Right cardiac atrium (tissue), 5 donors: ENCODE data around the gene HOXB8. TPM values are rescaled to one million over a fixed set of nuclear protein-coding genes. Genes with fewer than 3 reads are reported as not detected.

ENCODE experiments used
- microRNA-seq, 2 donors: library from miRNA; unstranded; fragments of <30 nt; microRNA quantifications; one replicate each; pipeline ENCODE4 v1.2.0, GENCODE V29; 2020 to 2021
- polyA plus RNA-seq: library from polyadenylated mRNA; stranded (reverse); fragments of 200-250 nt; gene quantifications from one replicate; pipeline ENCODE4 v1.2.3, GENCODE V29; 2013
- total RNA-seq, 4 donors: library from RNA; stranded (reverse); fragmentation: NEBNext Ultra II Directional; extraction: Animal tissue kit (Norgen Biotek cat#: 25700); gene quantifications; one replicate each; pipeline ENCODE4 v1.2.1, GENCODE V29; 2021
- donor health status: healthy with polysubstance abuse.
- donor health status: DM: no; HTN: yes; CAD: no.
- donor health status: DM: no; HTN: no; CAD: no.
- donor health status: DM: no; HTN: yes; CAD: no; lungs with severe emphysema.
- donor health status: DM: yes; HTN: yes; CAD: no.

The HOXB8 gene
- total and polyA plus RNA-seq, 5 donors: not detected

Small RNAs within 50 kb of the gene (microRNA-seq; reads per million reads assigned to microRNA genes)
- gene MIR196A1: 0 reads per million in 2 donors

Other genes with a start within 250 kb of the HOXB8 start
- gene SKAP1, start 185.1 kb downstream of the HOXB8 start, total RNA-seq: under 1 TPM in 3 of 4 donors, not detected in 1; 0.38 to 0.77 (median 0.54) TPM
- gene SKAP1, start 185.1 kb downstream of the HOXB8 start, polyA plus RNA-seq: 0.54 TPM
- gene HOXB1, start 84.3 kb downstream of the HOXB8 start, total RNA-seq: not detected
- not detected for gene HOXB1, start 84.3 kb downstream of the HOXB8 start, polyA plus RNA-seq
- 1 to 10 TPM; 2.4 to 9.9 (median 6.0) TPM for gene HOXB2, start 70.2 kb downstream of the HOXB8 start, total RNA-seq
- 5.5 TPM for gene HOXB2, start 70.2 kb downstream of the HOXB8 start, polyA plus RNA-seq
- gene HOXB4, start 36.9 kb downstream of the HOXB8 start, total RNA-seq: 1 to 10 TPM in 1 of 4 donors, under 1 TPM in 3; 0.38 to 1.1 (median 0.52) TPM
- 1.1 TPM for gene HOXB4, start 36.9 kb downstream of the HOXB8 start, polyA plus RNA-seq
- 1 to 10 TPM; 1.2 to 2.3 (median 2.2) TPM for gene HOXB3, start 25.1 kb downstream of the HOXB8 start, total RNA-seq
- gene HOXB3, start 25.1 kb downstream of the HOXB8 start, polyA plus RNA-seq: 2.8 TPM
- gene HOXB5, start 21.5 kb downstream of the HOXB8 start, total RNA-seq: under 1 TPM in 3 of 4 donors, not detected in 1; 0.12 to 0.37 (median 0.14) TPM
- gene HOXB5, start 21.5 kb downstream of the HOXB8 start, polyA plus RNA-seq: 0.14 TPM
- 1 to 10 TPM in 2 of 4 donors, under 1 TPM in 2; 0.74 to 1.8 (median 1.0) TPM for gene HOXB6, start 10.3 kb downstream of the HOXB8 start, total RNA-seq
- 1.1 TPM for gene HOXB6, start 10.3 kb downstream of the HOXB8 start, polyA plus RNA-seq
- gene HOXB7, start 4.3 kb downstream of the HOXB8 start, total RNA-seq: under 1 TPM; 0.50 to 0.80 (median 0.59) TPM
- 0.48 TPM for gene HOXB7, start 4.3 kb downstream of the HOXB8 start, polyA plus RNA-seq
- gene HOXB9, start 11.1 kb upstream of the HOXB8 start, total RNA-seq: not detected
- gene HOXB9, start 11.1 kb upstream of the HOXB8 start, polyA plus RNA-seq: 0.02 TPM
- gene PRAC1, start 107.2 kb upstream of the HOXB8 start, total RNA-seq: not detected
- gene PRAC1, start 107.2 kb upstream of the HOXB8 start, polyA plus RNA-seq: not detected
- not detected for gene PRAC2, start 107.9 kb upstream of the HOXB8 start, total RNA-seq
- not detected for gene PRAC2, start 107.9 kb upstream of the HOXB8 start, polyA plus RNA-seq
- not detected for gene HOXB13, start 113.5 kb upstream of the HOXB8 start, total RNA-seq
- gene HOXB13, start 113.5 kb upstream of the HOXB8 start, polyA plus RNA-seq: not detected
- gene TTLL6, start 201.9 kb upstream of the HOXB8 start, total RNA-seq: under 1 TPM in 2 of 4 donors, not detected in 2; 0.06 to 0.23 TPM
- gene TTLL6, start 201.9 kb upstream of the HOXB8 start, polyA plus RNA-seq: 0.27 TPM
- gene CALCOCO2, start 215.7 kb upstream of the HOXB8 start, total RNA-seq: 100 to 1,000 TPM; 220 to 298 (median 281) TPM
- gene CALCOCO2, start 215.7 kb upstream of the HOXB8 start, polyA plus RNA-seq: 131 TPM